ENCODE data around the gene HK1.

DNA sequence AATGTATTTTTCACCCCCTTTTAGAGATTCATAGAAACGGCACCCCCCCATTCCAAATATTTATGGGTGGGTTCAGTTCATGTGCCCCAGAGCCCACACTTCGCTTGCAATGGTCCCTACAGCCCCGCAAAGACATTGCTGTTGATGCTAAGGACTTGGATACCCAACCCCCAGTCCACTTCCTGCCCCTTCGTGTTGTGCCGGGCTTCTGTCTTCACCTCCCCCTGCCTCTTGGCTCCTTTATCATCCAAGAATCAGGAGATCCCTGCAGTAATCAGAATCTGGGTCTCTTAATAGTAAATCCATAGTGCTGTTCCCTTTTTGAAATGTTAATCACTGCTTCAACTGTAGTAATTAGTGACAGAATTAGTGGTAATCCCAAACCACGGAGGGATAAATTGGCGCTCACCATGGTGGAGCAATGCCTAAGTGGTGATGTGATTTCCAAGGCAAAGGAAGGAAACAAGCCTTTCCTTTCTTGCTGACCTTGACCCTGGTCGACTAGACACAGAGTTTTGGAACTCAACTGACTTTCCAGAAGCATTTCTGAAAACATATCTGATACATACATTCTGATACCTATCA lies 67.7 kb downstream of the HK1 start:
- TF ChIP-seq POLR2A (IDR thresholded peaks at IDR 0.05; ENCODE audit: low read length) (no peak), GATA1 (IDR thresholded peaks at IDR 0.05; ENCODE audit: low read depth, low read length) (no peak)
